ENCODE data around the gene PADI2.

PADI2 gene

DNA sequence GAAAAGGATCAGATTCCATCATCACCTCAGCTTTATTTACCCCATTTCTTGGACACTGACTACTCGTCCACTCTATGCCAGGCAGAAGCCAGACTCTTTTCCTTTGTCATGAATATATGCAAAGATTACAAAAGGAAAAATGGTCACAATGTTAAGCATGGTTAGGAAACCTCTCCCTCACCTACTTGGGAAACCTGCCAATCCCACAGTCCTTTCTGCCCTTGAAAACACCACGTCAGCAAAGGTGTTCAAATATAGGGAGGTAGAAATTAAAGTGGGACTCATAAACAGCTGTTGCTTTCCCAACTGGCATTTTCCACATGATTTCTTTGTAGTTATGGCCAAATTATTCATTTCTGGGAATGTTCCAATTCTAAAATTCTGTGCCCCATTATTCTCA lies 91.4 kb downstream of the PADI2 start:
- no peaks in the 10 kb centered on the region for H3K4me1 ChIP-seq (ENCODE audit: insufficient read depth, low read length, severe bottlenecking)
- H3F3A ChIP-seq (ENCODE audit: insufficient read depth, low read length) = no peaks in the 10 kb centered on the region
- no peak overlapping the region for H3K4me3 ChIP-seq (ENCODE audit: low read depth, low read length, poor library complexity, severe bottlenecking)
- H3K9me2 ChIP-seq (ENCODE audit: low read depth, low read length) = no peaks in the 10 kb centered on the region
- peaks cover 86% of the 10 kb centered on the region for H3K36me3 ChIP-seq (ENCODE audit: insufficient read depth, low read length)
- no peak overlapping the region for H3K27ac ChIP-seq (ENCODE audit: low read depth, low read length, poor library complexity, severe bottlenecking)
- H4K20me1 ChIP-seq (ENCODE audit: insufficient read depth, low read length) = no peaks in the 10 kb centered on the region
- no peak overlapping the region for H2AFZ ChIP-seq (ENCODE audit: low read length)
- H3K27me3 ChIP-seq (ENCODE audit: insufficient read depth, low read length) = no peaks in the 10 kb centered on the region
- TF ChIP-seq, protein P1, sequence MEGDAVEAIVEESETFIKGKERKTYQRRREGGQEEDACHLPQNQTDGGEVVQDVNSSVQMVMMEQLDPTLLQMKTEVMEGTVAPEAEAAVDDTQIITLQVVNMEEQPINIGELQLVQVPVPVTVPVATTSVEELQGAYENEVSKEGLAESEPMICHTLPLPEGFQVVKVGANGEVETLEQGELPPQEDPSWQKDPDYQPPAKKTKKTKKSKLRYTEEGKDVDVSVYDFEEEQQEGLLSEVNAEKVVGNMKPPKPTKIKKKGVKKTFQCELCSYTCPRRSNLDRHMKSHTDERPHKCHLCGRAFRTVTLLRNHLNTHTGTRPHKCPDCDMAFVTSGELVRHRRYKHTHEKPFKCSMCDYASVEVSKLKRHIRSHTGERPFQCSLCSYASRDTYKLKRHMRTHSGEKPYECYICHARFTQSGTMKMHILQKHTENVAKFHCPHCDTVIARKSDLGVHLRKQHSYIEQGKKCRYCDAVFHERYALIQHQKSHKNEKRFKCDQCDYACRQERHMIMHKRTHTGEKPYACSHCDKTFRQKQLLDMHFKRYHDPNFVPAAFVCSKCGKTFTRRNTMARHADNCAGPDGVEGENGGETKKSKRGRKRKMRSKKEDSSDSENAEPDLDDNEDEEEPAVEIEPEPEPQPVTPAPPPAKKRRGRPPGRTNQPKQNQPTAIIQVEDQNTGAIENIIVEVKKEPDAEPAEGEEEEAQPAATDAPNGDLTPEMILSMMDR (IDR thresholded peaks at IDR 0.05; ENCODE audit: low read length) = no peak
- no peak for TF ChIP-seq EZH2 (IDR thresholded peaks at IDR 0.05; ENCODE audit: borderline replicate concordance, low read length)
- no peaks in the 10 kb centered on the region for H3K79me2 ChIP-seq (ENCODE audit: insufficient read depth, low read length)
- no peak overlapping the region for H3K9ac ChIP-seq (ENCODE audit: low read length)
- H3K4me2 ChIP-seq (ENCODE audit: low read length) = no peak overlapping the region
- no peaks in the 10 kb centered on the region for H3K9me3 ChIP-seq (ENCODE audit: low read length)

DNA sequence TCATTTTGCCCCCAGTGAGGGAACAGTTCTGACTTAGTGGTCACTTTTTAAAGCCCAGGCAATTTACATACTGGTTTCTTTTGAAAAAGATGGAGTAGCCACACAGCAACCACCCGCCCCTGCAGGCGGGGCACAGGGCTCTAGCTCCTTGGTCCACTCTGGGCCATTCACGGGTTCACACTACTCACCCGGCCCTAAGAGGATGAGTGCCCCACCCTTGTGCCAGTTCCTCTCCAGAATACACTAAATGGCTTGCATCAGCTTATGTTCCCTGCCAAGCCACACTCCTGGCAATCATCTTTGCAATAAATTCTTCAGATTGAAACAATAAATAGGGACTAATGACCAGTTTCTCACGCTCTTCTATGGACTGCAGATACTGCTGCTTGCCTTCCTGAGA lies 91.8 kb downstream of the PADI2 start:
- no peak for TF ChIP-seq EZH2 (IDR thresholded peaks at IDR 0.05; ENCODE audit: borderline replicate concordance, low read length)
- TF ChIP-seq, protein P1 (IDR thresholded peaks at IDR 0.05; ENCODE audit: low read length) = no peak
- H3K27me3 ChIP-seq (ENCODE audit: insufficient read depth, low read length) = no peaks in the 10 kb centered on the region
- no peaks in the 10 kb centered on the region for H3F3A ChIP-seq (ENCODE audit: insufficient read depth, low read length)
- no peaks in the 10 kb centered on the region for H3K9me2 ChIP-seq (ENCODE audit: low read depth, low read length)
- H3K9ac ChIP-seq (ENCODE audit: low read length) = no peak overlapping the region
- peaks cover 86% of the 10 kb centered on the region for H3K36me3 ChIP-seq (ENCODE audit: insufficient read depth, low read length)
- H3K27ac ChIP-seq (ENCODE audit: low read depth, low read length, poor library complexity, severe bottlenecking) = no peak overlapping the region
- no peak overlapping the region for H3K4me3 ChIP-seq (ENCODE audit: low read depth, low read length, poor library complexity, severe bottlenecking)
- H3K9me3 ChIP-seq (ENCODE audit: low read length) = no peaks in the 10 kb centered on the region
- H2AFZ ChIP-seq (ENCODE audit: low read length) = no peak overlapping the region
- no peaks in the 10 kb centered on the region for H3K4me1 ChIP-seq (ENCODE audit: insufficient read depth, low read length, severe bottlenecking)
- no peaks in the 10 kb centered on the region for H3K79me2 ChIP-seq (ENCODE audit: insufficient read depth, low read length)
- H4K20me1 ChIP-seq (ENCODE audit: insufficient read depth, low read length) = no peaks in the 10 kb centered on the region
- H3K4me2 ChIP-seq (ENCODE audit: low read length) = no peak overlapping the region

DNA sequence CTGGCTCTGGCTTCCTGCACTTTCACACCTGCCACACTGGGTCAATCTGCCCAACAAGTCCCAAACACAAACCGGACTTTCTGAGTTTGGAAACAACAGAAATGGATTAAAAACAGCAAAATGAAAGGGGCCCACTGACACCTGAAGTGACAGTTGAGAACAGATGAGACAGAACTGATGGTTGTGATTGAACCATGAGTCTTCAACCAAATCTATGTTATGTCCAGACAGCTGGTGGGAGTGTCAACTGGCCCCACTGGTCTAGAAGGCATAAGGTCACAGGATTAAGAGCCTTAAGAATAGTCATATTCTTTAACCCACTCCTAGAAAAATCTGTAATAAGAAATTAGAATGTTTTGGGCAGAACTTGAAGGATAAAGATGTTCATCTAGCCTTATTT lies 94.5 kb downstream of the PADI2 start:
- Histone ChIP-seq H3K36me3 (ENCODE audit: insufficient read depth, low read length) (peaks cover 93% of the 10 kb centered on the region), H3K4me2 (ENCODE audit: low read length) (no peak overlapping the region), H3K9me2 (ENCODE audit: low read depth, low read length) (no peaks in the 10 kb centered on the region), H3K79me2 (ENCODE audit: insufficient read depth, low read length) (no peaks in the 10 kb centered on the region), H3K9me3 (ENCODE audit: low read length) (no peaks in the 10 kb centered on the region), H3K4me3 (ENCODE audit: low read depth, low read length, poor library complexity, severe bottlenecking) (no peak overlapping the region), H2AFZ (ENCODE audit: low read length) (no peak overlapping the region), H3F3A (ENCODE audit: insufficient read depth, low read length) (no peaks in the 10 kb centered on the region), H4K20me1 (ENCODE audit: insufficient read depth, low read length) (no peaks in the 10 kb centered on the region), H3K27ac (ENCODE audit: low read depth, low read length, poor library complexity, severe bottlenecking) (no peak overlapping the region), H3K27me3 (ENCODE audit: insufficient read depth, low read length) (no peaks in the 10 kb centered on the region), H3K9ac (ENCODE audit: low read length) (no peak overlapping the region), H3K4me1 (ENCODE audit: insufficient read depth, low read length, severe bottlenecking) (no peaks in the 10 kb centered on the region)
- TF ChIP-seq, protein P1 (IDR thresholded peaks at IDR 0.05; ENCODE audit: low read length) = no peak
- no peak for TF ChIP-seq EZH2 (IDR thresholded peaks at IDR 0.05; ENCODE audit: borderline replicate concordance, low read length)
